ENCODE data around the gene APRT.

DNA sequence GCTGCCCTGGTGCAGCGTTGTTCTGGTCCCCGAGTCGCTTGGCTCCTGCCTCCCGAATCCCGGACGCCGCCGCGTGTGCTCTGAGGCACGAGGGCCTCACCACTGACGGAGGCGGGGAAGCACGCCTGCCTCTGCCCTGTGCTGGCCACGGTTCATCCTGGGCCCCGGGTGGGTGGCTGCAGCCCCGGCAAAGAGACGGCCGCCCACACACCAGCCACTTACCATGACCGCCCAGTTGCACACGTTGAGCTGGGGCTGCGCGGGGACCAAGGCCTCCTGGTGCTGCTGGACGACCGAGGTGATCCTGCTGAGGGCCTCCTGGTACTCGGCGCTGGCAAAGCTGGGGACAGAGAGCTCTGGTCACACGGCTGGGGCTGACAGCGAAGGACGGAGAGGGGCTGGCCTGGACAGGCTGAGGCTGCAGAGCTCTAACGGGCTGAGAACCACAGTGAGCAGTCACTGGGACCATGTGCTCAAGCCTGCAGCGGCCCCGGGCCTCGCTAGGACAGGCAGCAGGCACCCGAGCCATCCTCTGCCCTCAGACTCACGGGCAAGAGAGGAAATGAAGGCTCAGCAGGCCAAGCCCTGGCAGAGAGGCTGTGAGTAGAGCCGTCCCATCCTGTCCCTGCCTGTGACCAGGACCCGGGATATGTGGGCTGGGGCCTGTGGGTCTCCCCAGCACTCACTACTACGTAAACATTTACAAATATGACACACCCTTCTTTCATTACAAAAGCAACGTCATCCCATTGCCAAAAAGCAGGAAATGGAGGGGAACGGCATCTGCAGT lies 6.3 kb upstream of the APRT start:
- TF ChIP-seq POLR2A (IDR thresholded peaks at IDR 0.05), result no peak
- no peak for TF ChIP-seq CTCF (IDR thresholded peaks at IDR 0.05)
- no peak for TF ChIP-seq POLR2AphosphoS5 (IDR thresholded peaks at IDR 0.05)
